OCI-LY1 (cell line): ENCODE data around the gene SCN10A.

Experiments
- H2AFZ ChIP-seq: fragments of 200-600 bp; sonication (generic), shearing (Covaris generic); 2 replicates; pipeline ENCODE4 v1.6.0; 2014; ENCODE audit warnings: antibody characterized with exemption, mild to moderate bottlenecking, low read length
- H3F3A ChIP-seq: fragments of 200-600 bp; sonication (generic), shearing (Covaris generic); 2 replicates; pipeline ENCODE4 v1.6.0; 2014; ENCODE audit warnings: mild to moderate bottlenecking, antibody characterized with exemption, low read length, moderate library complexity; ENCODE audit not compliant: insufficient read depth
- H3K27ac ChIP-seq: fragments of 200-600 bp; sonication (generic); 2 replicates; pipeline ENCODE4 v1.5.1; 2014; ENCODE audit warnings: low read length, mixed run types, mild to moderate bottlenecking, low read depth; ENCODE audit not compliant: poor library complexity, severe bottlenecking
- H3K27me3 ChIP-seq: fragments of 200-600 bp; sonication (generic); 2 replicates; pipeline ENCODE4 v1.6.0; 2014; ENCODE audit warnings: antibody characterized with exemption, mild to moderate bottlenecking, low read length, moderate library complexity; ENCODE audit not compliant: insufficient read depth
- H3K36me3 ChIP-seq: fragments of 200-600 bp; sonication (generic); 2 replicates; pipeline ENCODE4 v1.6.1; 2014; ENCODE audit warnings: mild to moderate bottlenecking, antibody characterized with exemption, low read length, moderate library complexity, mixed read lengths; ENCODE audit not compliant: insufficient read depth
- H3K4me1 ChIP-seq: fragments of 200-600 bp; sonication (generic); 2 replicates; pipeline ENCODE4 v1.5.1; 2014; ENCODE audit warnings: mild to moderate bottlenecking, low read length, moderate library complexity; ENCODE audit not compliant: insufficient read depth, severe bottlenecking
- H3K4me2 ChIP-seq: fragments of 200-600 bp; sonication (generic), shearing (Covaris generic); 2 replicates; pipeline ENCODE4 v1.6.1; 2014; ENCODE audit warnings: low read length
- H3K4me3 ChIP-seq: fragments of 200-600 bp; sonication (generic); 2 replicates; pipeline ENCODE4 v1.5.1; 2014; ENCODE audit warnings: low read length, low read depth, mild to moderate bottlenecking, mixed read lengths; ENCODE audit not compliant: poor library complexity, severe bottlenecking
- H3K79me2 ChIP-seq: fragments of 200-600 bp; shearing (Covaris generic); 2 replicates; pipeline ENCODE4 v1.6.1; 2016; ENCODE audit warnings: mixed run types, low read length, mixed read lengths; ENCODE audit not compliant: insufficient read depth
- H3K9ac ChIP-seq: fragments of 200-600 bp; sonication (generic), shearing (Covaris generic); 2 replicates; pipeline ENCODE4 v1.6.1; 2014; ENCODE audit warnings: mild to moderate bottlenecking, low read length, mixed read lengths
- H3K9me2 ChIP-seq: fragments of 200-600 bp; sonication (generic), shearing (Covaris generic); 2 replicates; pipeline ENCODE4 v1.6.1; 2014; ENCODE audit warnings: low read depth, mild to moderate bottlenecking, low read length, mixed read lengths
- H3K9me3 ChIP-seq: fragments of 200-600 bp; shearing (Covaris generic); 2 replicates; pipeline ENCODE4 v1.6.1; 2014; ENCODE audit warnings: low read length, mixed read lengths
- H4K20me1 ChIP-seq: fragments of 200-600 bp; sonication (generic), shearing (Covaris generic); 2 replicates; pipeline ENCODE4 v1.6.0; 2016; ENCODE audit warnings: mild to moderate bottlenecking, low read length; ENCODE audit not compliant: insufficient read depth
- CTCF ChIP-seq: fragments of 200-600 bp; sonication (generic), shearing (Covaris generic); IDR thresholded peaks from 2 replicates; pipeline ENCODE4 v1.5.1; 2017; ENCODE audit warnings: mild to moderate bottlenecking, antibody characterized with exemption, low read length, moderate library complexity, mixed read lengths
- EZH2 ChIP-seq: fragments of 200-600 bp; sonication (generic), shearing (Covaris generic); IDR thresholded peaks from 2 replicates; pipeline ENCODE4 v1.8.0; 2017; ENCODE audit warnings: borderline replicate concordance, mixed run types, mild to moderate bottlenecking, antibody characterized with exemption, low read length, moderate library complexity, mixed read lengths

The SCN10A gene

GRCh38 chr3:38756892-38757291 lies 59.1 kb downstream of the SCN10A start:
- Histone ChIP-seq H2AFZ (no peak overlapping the region), H3K9me3 (no peaks in the 10 kb centered on the region), H3F3A (no peaks in the 10 kb centered on the region), H3K36me3 (no peaks in the 10 kb centered on the region), H3K4me3 (no peak overlapping the region), H3K4me1 (no peaks in the 10 kb centered on the region), H3K79me2 (no peaks in the 10 kb centered on the region), H3K4me2 (no peak overlapping the region), H3K9me2 (no peaks in the 10 kb centered on the region), H3K9ac (no peak overlapping the region), H4K20me1 (no peaks in the 10 kb centered on the region), H3K27ac (no peak overlapping the region), H3K27me3 (no peaks in the 10 kb centered on the region)
- no peak for TF ChIP-seq CTCF

- no peak overlapping the region for H3K9ac ChIP-seq
- H3K27me3 ChIP-seq = no peaks in the 10 kb centered on the region
- H3K36me3 ChIP-seq = no peaks in the 10 kb centered on the region
- no peak for TF ChIP-seq EZH2
- TF ChIP-seq CTCF = no peak
- H3K4me3 ChIP-seq = no peak overlapping the region
- H3K4me2 ChIP-seq = no peak overlapping the region
- no peaks in the 10 kb centered on the region for H3K79me2 ChIP-seq
- no peaks in the 10 kb centered on the region for H3K4me1 ChIP-seq
- no peak overlapping the region for H2AFZ ChIP-seq
- H3K9me3 ChIP-seq = no peaks in the 10 kb centered on the region
- no peaks in the 10 kb centered on the region for H3F3A ChIP-seq
- H3K9me2 ChIP-seq = no peaks in the 10 kb centered on the region
- no peak overlapping the region for H3K27ac ChIP-seq
- H4K20me1 ChIP-seq = no peaks in the 10 kb centered on the region
These were observed 60.9 kb downstream of the SCN10A start for GRCh38 chr3:38755130-38755529.

GRCh38 chr3:38746641-38747040 lies 69.4 kb downstream of the SCN10A start:
- Histone ChIP-seq H3K27me3 (no peaks in the 10 kb centered on the region), H3K79me2 (no peaks in the 10 kb centered on the region), H3K9ac (no peak overlapping the region), H3K36me3 (no peaks in the 10 kb centered on the region), H3K4me3 (no peak overlapping the region), H2AFZ (no peak overlapping the region), H3K9me2 (no peaks in the 10 kb centered on the region), H3K9me3 (no peaks in the 10 kb centered on the region), H3F3A (no peaks in the 10 kb centered on the region), H4K20me1 (no peaks in the 10 kb centered on the region), H3K4me2 (no peak overlapping the region), H3K4me1 (no peaks in the 10 kb centered on the region), H3K27ac (no peak overlapping the region)
- no peak for TF ChIP-seq EZH2
- no peak for TF ChIP-seq CTCF
